ENCODE measurements around the gene CORO7.
"Not testable (repeated sequence)": the region's sequence is repeated elsewhere in the genome, so short reads cannot be mapped to it uniquely, and the experiment has no call there.

Gene CORO7

DNA sequence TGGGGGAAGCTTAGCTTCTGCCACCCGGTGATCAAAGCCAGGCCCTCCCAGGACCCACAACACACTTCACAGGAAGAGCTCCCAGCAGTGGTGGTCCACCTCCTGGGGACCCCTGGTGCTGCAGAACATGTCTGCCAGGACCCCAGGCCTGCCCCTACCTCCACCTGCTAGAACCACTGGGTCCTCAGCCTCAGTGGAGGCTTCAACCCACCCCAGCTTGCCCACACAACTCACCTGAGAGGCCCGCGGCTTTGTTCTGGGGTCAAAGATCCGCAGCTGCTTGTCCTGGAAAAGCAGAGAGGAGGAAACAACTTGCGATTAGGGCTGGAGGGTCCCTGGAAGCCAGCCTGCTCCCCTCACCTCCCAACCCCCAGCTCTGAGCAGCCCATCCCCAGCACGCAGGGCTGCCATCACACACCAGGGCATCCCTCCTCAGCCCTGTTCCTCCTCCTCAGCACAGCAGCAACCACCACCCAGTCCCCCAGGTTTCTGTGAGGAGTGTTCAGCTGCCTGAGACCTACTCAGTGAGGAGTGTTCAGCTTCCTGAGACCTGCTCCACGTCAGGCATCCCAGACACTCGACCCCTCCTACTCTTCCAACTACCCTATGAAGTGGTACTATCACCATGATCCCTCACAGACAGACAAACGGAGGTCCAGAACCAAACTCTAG lies 21.2 kb downstream of the CORO7 start:
- no peak for TF ChIP-seq SPI1 (IDR thresholded peaks at IDR 0.05; ENCODE audit: borderline replicate concordance, low read depth)
- no peak for TF ChIP-seq GABPA (IDR thresholded peaks at IDR 0.05; ENCODE audit: low read depth)
- TF ChIP-seq, protein P1, sequence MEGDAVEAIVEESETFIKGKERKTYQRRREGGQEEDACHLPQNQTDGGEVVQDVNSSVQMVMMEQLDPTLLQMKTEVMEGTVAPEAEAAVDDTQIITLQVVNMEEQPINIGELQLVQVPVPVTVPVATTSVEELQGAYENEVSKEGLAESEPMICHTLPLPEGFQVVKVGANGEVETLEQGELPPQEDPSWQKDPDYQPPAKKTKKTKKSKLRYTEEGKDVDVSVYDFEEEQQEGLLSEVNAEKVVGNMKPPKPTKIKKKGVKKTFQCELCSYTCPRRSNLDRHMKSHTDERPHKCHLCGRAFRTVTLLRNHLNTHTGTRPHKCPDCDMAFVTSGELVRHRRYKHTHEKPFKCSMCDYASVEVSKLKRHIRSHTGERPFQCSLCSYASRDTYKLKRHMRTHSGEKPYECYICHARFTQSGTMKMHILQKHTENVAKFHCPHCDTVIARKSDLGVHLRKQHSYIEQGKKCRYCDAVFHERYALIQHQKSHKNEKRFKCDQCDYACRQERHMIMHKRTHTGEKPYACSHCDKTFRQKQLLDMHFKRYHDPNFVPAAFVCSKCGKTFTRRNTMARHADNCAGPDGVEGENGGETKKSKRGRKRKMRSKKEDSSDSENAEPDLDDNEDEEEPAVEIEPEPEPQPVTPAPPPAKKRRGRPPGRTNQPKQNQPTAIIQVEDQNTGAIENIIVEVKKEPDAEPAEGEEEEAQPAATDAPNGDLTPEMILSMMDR (IDR thresholded peaks at IDR 0.05; ENCODE audit: insufficient read depth, low read length), result no peak
- TF ChIP-seq, protein P2, sequence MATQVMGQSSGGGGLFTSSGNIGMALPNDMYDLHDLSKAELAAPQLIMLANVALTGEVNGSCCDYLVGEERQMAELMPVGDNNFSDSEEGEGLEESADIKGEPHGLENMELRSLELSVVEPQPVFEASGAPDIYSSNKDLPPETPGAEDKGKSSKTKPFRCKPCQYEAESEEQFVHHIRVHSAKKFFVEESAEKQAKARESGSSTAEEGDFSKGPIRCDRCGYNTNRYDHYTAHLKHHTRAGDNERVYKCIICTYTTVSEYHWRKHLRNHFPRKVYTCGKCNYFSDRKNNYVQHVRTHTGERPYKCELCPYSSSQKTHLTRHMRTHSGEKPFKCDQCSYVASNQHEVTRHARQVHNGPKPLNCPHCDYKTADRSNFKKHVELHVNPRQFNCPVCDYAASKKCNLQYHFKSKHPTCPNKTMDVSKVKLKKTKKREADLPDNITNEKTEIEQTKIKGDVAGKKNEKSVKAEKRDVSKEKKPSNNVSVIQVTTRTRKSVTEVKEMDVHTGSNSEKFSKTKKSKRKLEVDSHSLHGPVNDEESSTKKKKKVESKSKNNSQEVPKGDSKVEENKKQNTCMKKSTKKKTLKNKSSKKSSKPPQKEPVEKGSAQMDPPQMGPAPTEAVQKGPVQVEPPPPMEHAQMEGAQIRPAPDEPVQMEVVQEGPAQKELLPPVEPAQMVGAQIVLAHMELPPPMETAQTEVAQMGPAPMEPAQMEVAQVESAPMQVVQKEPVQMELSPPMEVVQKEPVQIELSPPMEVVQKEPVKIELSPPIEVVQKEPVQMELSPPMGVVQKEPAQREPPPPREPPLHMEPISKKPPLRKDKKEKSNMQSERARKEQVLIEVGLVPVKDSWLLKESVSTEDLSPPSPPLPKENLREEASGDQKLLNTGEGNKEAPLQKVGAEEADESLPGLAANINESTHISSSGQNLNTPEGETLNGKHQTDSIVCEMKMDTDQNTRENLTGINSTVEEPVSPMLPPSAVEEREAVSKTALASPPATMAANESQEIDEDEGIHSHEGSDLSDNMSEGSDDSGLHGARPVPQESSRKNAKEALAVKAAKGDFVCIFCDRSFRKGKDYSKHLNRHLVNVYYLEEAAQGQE (IDR thresholded peaks at IDR 0.05; ENCODE audit: insufficient replicate concordance, low read depth), result no peak
- TF ChIP-seq POLR2AphosphoS5 (IDR thresholded peaks at IDR 0.05; ENCODE audit: low read depth), result no peak
- no peak for DNase-seq (ENCODE audit: low read depth in 1 of 2, low spot score in 1 of 2)
- Histone ChIP-seq H3K27ac (replicated peaks) (no peak overlapping the region), H3K4me3 (replicated peaks; ENCODE audit: insufficient read depth, low read length) (no peak overlapping the region), H3K27me3 (ENCODE audit: insufficient read depth, poor library complexity, severe bottlenecking) (no peaks in the 10 kb centered on the region)

DNA sequence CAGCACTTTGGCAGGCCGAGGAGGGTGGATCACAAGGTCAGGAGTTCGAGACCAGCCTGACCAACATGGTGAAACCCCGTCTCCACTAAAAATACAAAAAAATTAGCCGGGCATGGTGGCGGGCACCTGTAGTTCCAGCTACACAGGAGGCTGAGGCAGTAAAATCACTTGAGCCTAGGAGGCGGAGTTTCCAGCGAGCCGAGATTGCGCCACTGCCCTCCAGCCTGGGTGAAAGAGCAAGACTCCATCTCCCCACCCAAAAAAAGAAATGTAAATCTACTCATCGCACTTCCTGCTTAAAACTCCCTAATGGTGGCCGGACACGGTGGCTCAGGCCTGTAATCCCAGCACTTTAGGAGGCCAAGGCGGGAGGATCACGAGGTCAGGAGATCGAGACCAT lies 22.5 kb downstream of the CORO7 start:
- not testable (repeated sequence) for DNase-seq (ENCODE audit: low read depth in 1 of 2, low spot score in 1 of 2)

DNA sequence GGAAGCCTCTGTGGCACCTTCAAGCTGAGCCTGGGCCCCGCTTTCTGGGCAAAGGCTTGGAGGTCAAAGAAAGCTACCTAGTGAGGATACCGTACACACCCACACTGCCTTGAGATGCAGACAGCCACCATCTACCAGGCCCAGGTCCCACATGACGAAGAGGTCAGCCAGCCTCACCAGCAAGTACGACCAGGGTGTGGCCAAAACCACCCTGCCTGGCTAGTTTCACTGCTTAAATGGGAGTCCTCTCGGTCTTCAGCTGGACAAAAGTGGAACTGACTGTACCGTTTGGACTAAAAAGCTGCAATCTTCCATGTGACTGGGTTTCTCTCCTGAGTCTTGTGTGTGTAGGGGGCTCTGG lies 23.2 kb downstream of the CORO7 start:
- Histone ChIP-seq H3K27me3 (ENCODE audit: insufficient read depth, poor library complexity, severe bottlenecking) (no peaks in the 10 kb centered on the region), H3K27ac (replicated peaks) (no peak overlapping the region), H3K4me3 (replicated peaks; ENCODE audit: insufficient read depth, low read length) (no peak overlapping the region)
- no peak for DNase-seq (ENCODE audit: low read depth in 1 of 2, low spot score in 1 of 2)
- TF ChIP-seq GABPA (IDR thresholded peaks at IDR 0.05; ENCODE audit: low read depth), result no peak
- TF ChIP-seq POLR2AphosphoS5 (IDR thresholded peaks at IDR 0.05; ENCODE audit: low read depth), result no peak
- TF ChIP-seq, protein P1 (IDR thresholded peaks at IDR 0.05; ENCODE audit: insufficient read depth, low read length), result no peak
- TF ChIP-seq, protein P2 (IDR thresholded peaks at IDR 0.05; ENCODE audit: insufficient replicate concordance, low read depth), result no peak
- TF ChIP-seq SPI1 (IDR thresholded peaks at IDR 0.05; ENCODE audit: borderline replicate concordance, low read depth), result no peak

More for the DNA sequence above, 22.5 kb downstream of the CORO7 start:
- not testable (repeated sequence) for H3K4me3 ChIP-seq (replicated peaks; ENCODE audit: insufficient read depth, low read length); H3K27me3 ChIP-seq (ENCODE audit: insufficient read depth, poor library complexity, severe bottlenecking); H3K27ac ChIP-seq (replicated peaks)

DNA sequence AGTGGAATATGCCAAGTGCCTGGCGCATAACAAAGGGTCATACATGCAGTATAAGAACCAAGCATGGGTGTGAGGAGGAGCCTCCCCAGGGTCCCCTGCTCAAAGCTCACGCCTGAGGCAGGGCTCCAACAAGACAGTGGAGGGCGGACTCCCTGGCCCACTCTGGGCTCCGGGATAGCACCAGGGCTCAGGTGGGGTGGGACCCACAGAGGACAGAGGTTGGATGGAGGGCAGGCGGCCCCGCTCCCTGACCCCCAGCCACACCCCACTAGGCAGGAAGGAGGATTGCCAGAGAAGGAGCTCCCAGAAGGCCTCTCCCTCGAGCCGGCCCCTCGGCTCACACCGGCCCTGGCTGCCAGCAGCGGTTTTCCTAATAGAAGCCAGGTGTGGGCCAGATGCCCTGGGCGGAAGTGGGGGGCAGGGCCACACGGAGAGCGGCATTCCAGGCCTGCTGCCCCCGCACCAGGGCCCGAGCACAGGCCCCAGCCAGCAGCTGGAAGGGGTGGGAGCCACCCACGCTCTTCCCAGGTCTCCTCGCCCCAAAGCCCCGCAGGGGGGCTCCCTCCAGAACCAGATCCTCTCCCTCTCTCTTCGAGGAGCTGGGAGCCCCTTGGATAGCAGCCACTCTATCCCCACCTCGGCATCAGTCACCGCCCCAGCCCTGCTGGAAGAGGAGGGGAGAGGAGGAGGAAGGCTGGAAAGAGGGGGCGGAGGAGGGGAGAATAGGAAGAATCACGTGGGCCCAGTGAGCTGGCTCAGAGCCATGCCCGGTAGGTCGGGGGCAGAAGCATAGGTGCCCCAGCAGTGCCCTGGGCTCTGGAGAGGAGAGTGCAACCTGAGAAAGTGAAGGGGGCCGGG lies 23.8 kb downstream of the CORO7 start:
- Histone ChIP-seq H3K27me3 (ENCODE audit: insufficient read depth, poor library complexity, severe bottlenecking) (no peaks in the 10 kb centered on the region), H3K4me3 (replicated peaks; ENCODE audit: insufficient read depth, low read length) (no peak overlapping the region), H3K27ac (replicated peaks) (no peak overlapping the region)
- TF ChIP-seq SPI1 (IDR thresholded peaks at IDR 0.05; ENCODE audit: borderline replicate concordance, low read depth) (no peak), POLR2AphosphoS5 (IDR thresholded peaks at IDR 0.05; ENCODE audit: low read depth) (no peak), GABPA (IDR thresholded peaks at IDR 0.05; ENCODE audit: low read depth) (no peak)
- TF ChIP-seq, protein P2 (IDR thresholded peaks at IDR 0.05; ENCODE audit: insufficient replicate concordance, low read depth), result no peak
- TF ChIP-seq, protein P1 (IDR thresholded peaks at IDR 0.05; ENCODE audit: insufficient read depth, low read length), result no peak
- DNase-seq (ENCODE audit: low read depth in 1 of 2, low spot score in 1 of 2), result no peak

Data from HL-60 (cell line).